ENCODE data around the gene TNXB.
A peak's percentile ranks its signal among the peaks of the same experiment; 100 is the strongest.

Gene TNXB, protein sequence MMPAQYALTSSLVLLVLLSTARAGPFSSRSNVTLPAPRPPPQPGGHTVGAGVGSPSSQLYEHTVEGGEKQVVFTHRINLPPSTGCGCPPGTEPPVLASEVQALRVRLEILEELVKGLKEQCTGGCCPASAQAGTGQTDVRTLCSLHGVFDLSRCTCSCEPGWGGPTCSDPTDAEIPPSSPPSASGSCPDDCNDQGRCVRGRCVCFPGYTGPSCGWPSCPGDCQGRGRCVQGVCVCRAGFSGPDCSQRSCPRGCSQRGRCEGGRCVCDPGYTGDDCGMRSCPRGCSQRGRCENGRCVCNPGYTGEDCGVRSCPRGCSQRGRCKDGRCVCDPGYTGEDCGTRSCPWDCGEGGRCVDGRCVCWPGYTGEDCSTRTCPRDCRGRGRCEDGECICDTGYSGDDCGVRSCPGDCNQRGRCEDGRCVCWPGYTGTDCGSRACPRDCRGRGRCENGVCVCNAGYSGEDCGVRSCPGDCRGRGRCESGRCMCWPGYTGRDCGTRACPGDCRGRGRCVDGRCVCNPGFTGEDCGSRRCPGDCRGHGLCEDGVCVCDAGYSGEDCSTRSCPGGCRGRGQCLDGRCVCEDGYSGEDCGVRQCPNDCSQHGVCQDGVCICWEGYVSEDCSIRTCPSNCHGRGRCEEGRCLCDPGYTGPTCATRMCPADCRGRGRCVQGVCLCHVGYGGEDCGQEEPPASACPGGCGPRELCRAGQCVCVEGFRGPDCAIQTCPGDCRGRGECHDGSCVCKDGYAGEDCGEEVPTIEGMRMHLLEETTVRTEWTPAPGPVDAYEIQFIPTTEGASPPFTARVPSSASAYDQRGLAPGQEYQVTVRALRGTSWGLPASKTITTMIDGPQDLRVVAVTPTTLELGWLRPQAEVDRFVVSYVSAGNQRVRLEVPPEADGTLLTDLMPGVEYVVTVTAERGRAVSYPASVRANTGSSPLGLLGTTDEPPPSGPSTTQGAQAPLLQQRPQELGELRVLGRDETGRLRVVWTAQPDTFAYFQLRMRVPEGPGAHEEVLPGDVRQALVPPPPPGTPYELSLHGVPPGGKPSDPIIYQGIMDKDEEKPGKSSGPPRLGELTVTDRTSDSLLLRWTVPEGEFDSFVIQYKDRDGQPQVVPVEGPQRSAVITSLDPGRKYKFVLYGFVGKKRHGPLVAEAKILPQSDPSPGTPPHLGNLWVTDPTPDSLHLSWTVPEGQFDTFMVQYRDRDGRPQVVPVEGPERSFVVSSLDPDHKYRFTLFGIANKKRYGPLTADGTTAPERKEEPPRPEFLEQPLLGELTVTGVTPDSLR (N-terminal part only)

DNA sequence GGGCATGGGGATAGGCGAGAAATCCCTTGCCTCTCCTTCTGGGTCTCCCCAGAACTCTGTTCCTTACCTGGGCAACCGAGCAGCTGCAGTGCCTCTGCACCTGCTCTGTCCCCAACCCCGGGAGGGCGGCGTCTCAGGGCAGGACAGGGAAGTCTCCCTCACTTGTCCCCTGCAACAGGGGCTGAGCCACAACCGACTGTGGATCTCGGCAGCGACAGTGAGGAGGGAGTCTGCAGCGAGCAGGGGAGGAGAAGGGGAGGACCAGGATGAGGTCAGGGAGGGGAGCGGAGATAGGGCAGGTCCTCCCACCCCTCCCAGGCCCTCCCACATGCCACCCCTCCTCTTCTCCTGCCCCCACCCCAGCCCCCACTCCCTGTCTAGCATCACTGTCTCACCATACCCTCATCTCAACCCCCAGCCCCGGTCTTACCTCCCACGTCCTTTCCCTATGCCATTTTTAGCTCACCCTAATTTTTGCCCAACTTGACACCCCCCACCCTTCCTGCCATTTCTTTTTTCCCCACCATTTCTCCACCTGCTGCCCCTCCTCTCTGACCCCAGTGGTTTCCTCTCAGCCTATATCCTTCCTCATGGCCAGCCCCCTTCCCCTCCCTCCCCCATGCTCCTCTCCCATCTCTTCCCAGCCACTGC is at the start of gene TNXB:
Gene TNXB (minus strand): TSS at position 225 of the 651 bp plus-strand sequence. CDS start 11,140 bp downstream, outside the sequence.
- no peaks in the 10 kb centered on the region for H3K27me3 ChIP-seq (ENCODE audit: low read depth, low read length)
- H3K36me3 ChIP-seq (ENCODE audit: control insufficient read depth in 1 of 2, insufficient read depth in 2 of 2, low read length in 2 of 2) = no peaks in the 10 kb centered on the region
- H3K4me3 ChIP-seq (ENCODE audit: low read depth in 1 of 2, low read length in 2 of 2) = peak within 1 kb of the TSS; percentile 68 to 70
- peak within 1 kb of the TSS; percentile 79 for H3K27ac ChIP-seq (ENCODE audit: low read length)
- peaks cover 14 to 45% of the 10 kb centered on the region in 2 donors for H3K4me1 ChIP-seq (ENCODE audit: control insufficient read depth in 1 of 2, insufficient read depth in 2 of 2, low read length in 2 of 2)
- H3K9me3 ChIP-seq (ENCODE audit: control insufficient read depth in 1 of 2, low read length in 2 of 2) = no peaks in the 10 kb centered on the region

DNA sequence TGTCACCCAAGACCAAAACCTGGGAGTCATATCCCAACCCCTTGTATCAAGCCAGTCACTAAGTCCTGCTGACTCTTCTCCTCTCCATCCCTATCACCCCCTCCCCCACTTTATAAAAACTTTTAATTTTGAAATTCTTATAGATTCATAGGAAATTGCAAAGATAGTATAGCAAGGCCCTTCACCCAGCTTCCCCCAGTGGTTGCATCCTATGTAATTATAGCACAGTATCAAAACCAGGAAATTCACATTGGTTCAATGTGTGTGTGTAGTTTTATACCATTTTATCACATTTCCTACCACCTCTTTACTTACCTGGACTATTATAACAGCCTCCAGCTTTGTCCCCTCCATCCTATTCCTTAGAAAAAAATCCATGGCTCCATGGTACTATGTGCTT is 48.9 kb upstream of the TNXB start:
- peaks cover 0 to 19% of the 10 kb centered on the region in 2 donors for H3K4me1 ChIP-seq (ENCODE audit: control insufficient read depth in 1 of 2, insufficient read depth in 2 of 2, low read length in 2 of 2)
- H3K36me3 ChIP-seq (ENCODE audit: control insufficient read depth in 1 of 2, insufficient read depth in 2 of 2, low read length in 2 of 2) = peaks cover 17 to 39% of the 10 kb centered on the region in 2 donors
- H3K4me3 ChIP-seq (ENCODE audit: low read depth in 1 of 2, low read length in 2 of 2) = no peak overlapping the region
- H3K27ac ChIP-seq (ENCODE audit: low read length) = no peak overlapping the region
- no peaks in the 10 kb centered on the region for H3K27me3 ChIP-seq (ENCODE audit: low read depth, low read length)
- H3K9me3 ChIP-seq (ENCODE audit: control insufficient read depth in 1 of 2, low read length in 2 of 2) = no peaks in the 10 kb centered on the region

DNA sequence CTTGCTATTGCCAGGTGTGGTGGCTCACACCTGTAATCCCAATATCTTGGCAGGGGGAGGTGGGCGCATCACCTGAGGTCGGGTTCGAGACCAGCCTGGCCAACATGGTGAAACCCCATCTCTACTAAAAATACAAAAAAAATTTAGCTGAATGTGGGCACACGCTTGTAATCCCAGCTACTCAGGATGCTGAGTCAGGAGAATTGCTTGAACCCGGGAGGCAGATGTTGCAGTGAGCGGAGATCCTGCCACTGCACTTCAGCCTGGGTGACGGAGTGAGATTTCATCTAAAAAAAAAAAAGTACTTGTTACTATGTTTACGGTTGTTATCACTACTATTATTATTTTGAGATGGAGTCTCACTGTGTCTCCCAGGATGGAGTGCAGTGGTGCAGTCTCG is 47.8 kb upstream of the TNXB start:
- Histone ChIP-seq H3K27ac (ENCODE audit: low read length) (no peak overlapping the region), H3K9me3 (ENCODE audit: control insufficient read depth in 1 of 2, low read length in 2 of 2) (no peaks in the 10 kb centered on the region), H3K27me3 (ENCODE audit: low read depth, low read length) (no peaks in the 10 kb centered on the region), H3K4me3 (ENCODE audit: low read depth in 1 of 2, low read length in 2 of 2) (no peak overlapping the region), H3K36me3 (ENCODE audit: control insufficient read depth in 1 of 2, insufficient read depth in 2 of 2, low read length in 2 of 2) (peaks cover 17 to 29% of the 10 kb centered on the region in 2 donors), H3K4me1 (ENCODE audit: control insufficient read depth in 1 of 2, insufficient read depth in 2 of 2, low read length in 2 of 2) (peaks cover 6 to 30% of the 10 kb centered on the region in 2 donors)

DNA sequence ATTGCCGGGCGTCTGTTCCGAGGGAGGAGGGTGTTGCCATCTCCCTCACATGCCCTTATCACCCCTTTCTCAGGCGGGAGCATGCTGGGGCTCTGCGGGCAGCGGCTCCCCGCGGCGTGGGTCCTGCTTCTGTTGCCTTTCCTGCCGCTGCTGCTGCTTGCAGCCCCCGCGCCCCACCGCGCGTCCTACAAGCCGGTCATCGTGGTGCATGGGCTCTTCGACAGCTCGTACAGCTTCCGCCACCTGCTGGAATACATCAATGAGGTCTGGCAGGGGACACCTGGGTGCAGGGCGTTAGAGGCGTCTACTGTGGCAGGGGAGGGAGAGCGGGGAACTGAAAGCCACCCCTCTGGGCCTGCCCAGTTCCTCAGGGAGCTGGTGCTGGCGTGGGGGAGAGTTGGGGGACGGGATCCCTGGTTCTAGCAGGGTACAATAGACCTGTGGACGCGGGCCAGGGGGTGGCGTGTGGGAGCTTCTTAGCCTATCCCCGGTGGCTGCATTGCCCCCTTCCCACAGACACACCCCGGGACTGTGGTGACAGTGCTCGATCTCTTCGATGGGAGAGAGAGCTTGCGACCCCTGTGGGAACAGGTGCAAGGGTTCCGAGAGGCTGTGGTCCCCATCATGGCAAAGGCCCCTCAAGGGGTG is 45.5 kb upstream of the TNXB start:
- Histone ChIP-seq H3K27ac (ENCODE audit: low read length) (peak overlapping the region; percentile 82), H3K9me3 (ENCODE audit: control insufficient read depth in 1 of 2, low read length in 2 of 2) (no peaks in the 10 kb centered on the region), H3K36me3 (ENCODE audit: control insufficient read depth in 1 of 2, insufficient read depth in 2 of 2, low read length in 2 of 2) (peaks cover 17 to 29% of the 10 kb centered on the region in 2 donors), H3K27me3 (ENCODE audit: low read depth, low read length) (no peaks in the 10 kb centered on the region), H3K4me3 (ENCODE audit: low read depth in 1 of 2, low read length in 2 of 2) (peak overlapping the region; percentile 86 to 93), H3K4me1 (ENCODE audit: control insufficient read depth in 1 of 2, insufficient read depth in 2 of 2, low read length in 2 of 2) (peaks cover 6 to 48% of the 10 kb centered on the region in 2 donors)

DNA sequence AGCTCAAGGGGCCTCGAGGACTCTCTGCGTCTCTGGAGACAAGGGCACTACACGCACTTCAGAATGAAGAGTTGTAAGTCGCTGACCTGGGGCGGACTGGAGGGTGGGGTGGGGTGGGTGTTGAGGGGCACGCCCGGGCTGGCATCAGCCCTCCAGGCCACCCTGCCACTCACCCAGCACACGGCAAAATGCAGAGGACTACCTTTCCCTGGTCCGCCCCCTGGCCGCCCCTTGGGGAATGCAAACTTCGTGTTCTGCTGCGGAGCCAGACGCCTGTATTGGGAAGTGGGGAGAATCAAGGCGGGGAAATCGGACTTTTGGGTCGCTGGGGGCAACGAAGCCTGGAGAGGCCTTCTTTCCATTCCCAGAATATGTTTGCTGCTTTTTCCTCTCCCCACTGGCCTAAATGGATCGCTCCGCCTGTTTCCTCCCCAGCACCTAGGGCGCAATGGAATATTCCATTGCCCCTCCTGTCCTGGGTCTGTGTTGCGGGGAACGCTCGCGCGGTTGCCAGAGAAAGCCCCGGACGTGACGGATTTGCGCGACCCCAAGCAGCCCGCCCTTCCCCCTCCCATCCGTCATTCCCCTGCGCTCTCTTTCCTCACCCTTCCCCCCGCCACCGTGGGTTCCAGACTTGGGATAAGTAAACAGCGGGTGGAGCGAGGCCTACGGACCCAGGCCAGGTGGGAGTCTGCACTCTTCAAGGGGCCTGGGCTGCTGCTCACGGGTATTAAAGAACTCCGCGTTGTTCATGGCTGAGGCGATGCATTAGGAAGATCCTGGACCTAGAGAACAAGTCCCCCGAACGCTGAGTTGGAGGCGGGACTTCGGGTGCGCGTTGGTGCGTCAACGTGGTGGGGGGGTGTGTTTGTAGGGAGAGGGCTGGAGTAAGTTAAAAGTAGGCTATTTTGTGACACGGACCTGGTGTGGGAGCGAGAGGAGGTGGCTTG is 44.7 kb upstream of the TNXB start, which contains the start of gene PPT2:
Gene PPT2 (plus strand): TSS at position 578 of the 950 bp plus-strand sequence. CDS start 454 bp downstream, outside the sequence.
- peak within 1 kb of the TSS; percentile 82 for H3K27ac ChIP-seq (ENCODE audit: low read length)
- H3K36me3 ChIP-seq (ENCODE audit: control insufficient read depth in 1 of 2, insufficient read depth in 2 of 2, low read length in 2 of 2) = peaks cover 17 to 32% of the 10 kb centered on the region in 2 donors
- no peaks in the 10 kb centered on the region for H3K9me3 ChIP-seq (ENCODE audit: control insufficient read depth in 1 of 2, low read length in 2 of 2)
- no peaks in the 10 kb centered on the region for H3K27me3 ChIP-seq (ENCODE audit: low read depth, low read length)
- H3K4me3 ChIP-seq (ENCODE audit: low read depth in 1 of 2, low read length in 2 of 2) = peak within 1 kb of the TSS; percentile 86 to 93
- H3K4me1 ChIP-seq (ENCODE audit: control insufficient read depth in 1 of 2, insufficient read depth in 2 of 2, low read length in 2 of 2) = peaks cover 6 to 48% of the 10 kb centered on the region in 2 donors

DNA sequence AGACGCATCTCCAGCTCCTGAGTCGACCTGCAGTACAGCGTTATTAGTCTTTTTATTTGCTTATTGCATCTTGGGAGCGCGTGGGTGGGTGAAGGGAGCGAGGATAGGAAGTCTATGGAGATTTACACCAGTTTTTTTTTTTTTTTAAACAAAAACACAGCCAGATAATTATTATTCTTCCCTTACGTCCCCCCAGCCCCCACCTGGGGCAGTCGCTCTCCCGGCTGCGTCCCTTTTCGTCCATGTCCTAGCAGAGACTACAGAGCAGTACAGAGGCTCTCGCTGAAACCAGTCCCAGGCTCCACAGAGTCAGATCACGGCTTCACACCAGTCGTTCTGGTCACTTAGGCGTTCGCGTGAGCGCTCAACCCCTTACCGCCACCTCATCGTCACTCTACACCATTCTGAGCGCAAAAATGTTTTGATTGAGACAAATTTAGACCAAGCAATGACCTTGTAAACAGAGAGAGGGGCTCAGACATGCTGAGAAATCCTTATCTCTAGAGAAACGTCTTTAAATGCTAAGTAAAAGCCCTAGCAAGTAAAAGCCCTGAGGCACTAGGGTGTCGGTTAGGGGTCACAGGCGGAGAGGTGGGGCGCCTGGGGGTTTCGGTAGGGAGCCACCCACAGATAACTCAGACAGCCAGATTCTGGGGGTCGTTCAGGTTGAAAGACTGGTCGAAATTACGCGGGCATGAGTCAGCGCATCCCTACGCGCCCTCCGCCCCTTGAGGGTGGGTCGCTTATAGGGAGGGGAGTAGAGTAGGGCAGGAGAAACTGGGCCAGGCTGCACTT is 43.8 kb upstream of the TNXB start:
- Histone ChIP-seq H3K36me3 (ENCODE audit: control insufficient read depth in 1 of 2, insufficient read depth in 2 of 2, low read length in 2 of 2) (peaks cover 12 to 27% of the 10 kb centered on the region in 2 donors), H3K27ac (ENCODE audit: low read length) (peak overlapping the region; percentile 82), H3K4me1 (ENCODE audit: control insufficient read depth in 1 of 2, insufficient read depth in 2 of 2, low read length in 2 of 2) (peaks cover 6 to 48% of the 10 kb centered on the region in 2 donors), H3K9me3 (ENCODE audit: control insufficient read depth in 1 of 2, low read length in 2 of 2) (no peaks in the 10 kb centered on the region), H3K4me3 (ENCODE audit: low read depth in 1 of 2, low read length in 2 of 2) (peak overlapping the region; percentile 86 to 93), H3K27me3 (ENCODE audit: low read depth, low read length) (peaks cover 2% of the 10 kb centered on the region)

DNA sequence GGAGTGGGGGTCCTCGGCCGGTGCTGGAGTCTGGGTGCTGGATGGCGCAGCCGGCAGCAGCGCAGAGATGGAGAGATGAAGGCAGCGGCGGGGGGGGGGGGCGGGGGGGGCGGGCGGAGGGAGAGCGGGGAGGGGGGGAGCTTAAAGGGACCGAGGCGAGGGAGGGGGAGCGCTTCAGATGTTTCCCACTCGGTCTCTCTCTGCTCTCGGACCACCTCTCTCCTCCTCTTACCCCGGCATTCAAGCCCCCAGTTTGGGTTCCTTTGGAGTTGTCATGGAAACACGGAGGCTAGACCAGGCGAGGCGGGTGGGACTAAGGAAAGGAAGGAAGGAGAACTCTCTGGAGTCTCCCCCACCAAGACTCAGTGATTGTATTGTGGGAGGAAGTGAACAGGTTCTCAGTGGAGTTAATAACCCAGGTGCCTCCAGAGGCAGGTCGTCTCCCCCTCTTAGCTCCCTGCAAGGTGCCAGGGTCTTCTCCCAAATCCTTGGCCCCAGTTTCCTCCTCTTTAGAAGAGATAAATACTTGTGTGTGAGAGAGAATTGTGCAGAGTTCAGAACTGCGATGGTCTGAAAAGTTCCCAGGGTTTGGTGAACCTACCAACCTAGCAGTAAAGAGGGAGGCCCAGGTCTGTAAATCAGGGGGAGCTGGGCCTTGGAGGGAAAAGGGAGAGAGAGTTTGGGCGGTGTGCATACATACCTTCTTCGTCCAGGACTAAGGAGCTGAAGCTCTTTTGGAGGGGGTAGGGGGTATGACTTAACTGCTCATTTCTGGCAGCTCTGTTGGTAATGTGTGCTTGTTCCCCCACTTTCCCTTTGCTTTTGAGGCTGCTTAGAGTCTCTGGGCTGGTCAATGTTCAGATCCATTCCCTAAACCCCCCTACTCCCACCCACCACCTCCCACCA is 43.0 kb upstream of the TNXB start, which contains the start of gene PRRT1:
Gene PRRT1 (minus strand): TSS at position 77 of the 906 bp plus-strand sequence. CDS start 112 bp downstream, outside the sequence.
- Histone ChIP-seq H3K36me3 (ENCODE audit: control insufficient read depth in 1 of 2, insufficient read depth in 2 of 2, low read length in 2 of 2) (peaks cover 5 to 18% of the 10 kb centered on the region in 2 donors), H3K27ac (ENCODE audit: low read length) (peak within 1 kb of the TSS; percentile 82), H3K9me3 (ENCODE audit: control insufficient read depth in 1 of 2, low read length in 2 of 2) (no peaks in the 10 kb centered on the region), H3K4me3 (ENCODE audit: low read depth in 1 of 2, low read length in 2 of 2) (peak within 1 kb of the TSS; percentile 86 to 93), H3K4me1 (ENCODE audit: control insufficient read depth in 1 of 2, insufficient read depth in 2 of 2, low read length in 2 of 2) (peaks cover 6 to 48% of the 10 kb centered on the region in 2 donors), H3K27me3 (ENCODE audit: low read depth, low read length) (peaks cover 3% of the 10 kb centered on the region)

DNA sequence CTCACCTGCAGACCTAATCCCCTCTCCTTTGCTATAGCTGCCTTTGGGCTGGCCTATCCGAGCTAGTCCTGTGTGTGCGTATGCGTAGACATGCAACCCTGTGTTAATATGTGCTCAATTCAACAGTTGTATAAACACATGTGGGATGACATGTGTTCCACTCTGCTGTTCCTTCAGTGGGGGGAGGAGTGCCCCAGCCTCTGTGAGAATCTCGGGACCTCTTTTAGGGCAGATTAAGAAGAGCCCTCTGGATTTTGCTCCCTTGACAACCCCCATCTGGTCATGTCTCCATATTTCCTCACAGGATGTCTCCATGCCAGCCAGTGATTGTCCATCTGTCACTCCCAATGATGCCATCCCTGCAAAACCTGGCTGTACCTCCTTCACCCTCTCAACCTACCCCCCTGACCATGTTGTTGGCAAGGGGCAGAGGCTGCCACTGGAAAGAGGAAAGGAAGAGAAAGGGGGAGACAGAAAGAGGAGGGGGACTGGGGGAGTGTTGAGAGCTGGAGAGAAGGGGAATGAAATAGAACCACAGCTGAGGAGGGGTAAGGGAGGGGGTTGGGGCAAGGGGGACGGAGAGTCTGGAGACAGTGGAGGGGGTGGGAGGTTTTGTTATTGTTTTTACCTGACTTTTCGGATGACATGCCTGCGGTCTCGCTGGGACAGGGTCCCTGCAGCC is 42.2 kb upstream of the TNXB start:
- no peaks in the 10 kb centered on the region for H3K9me3 ChIP-seq (ENCODE audit: control insufficient read depth in 1 of 2, low read length in 2 of 2)
- H3K36me3 ChIP-seq (ENCODE audit: control insufficient read depth in 1 of 2, insufficient read depth in 2 of 2, low read length in 2 of 2) = peaks cover 2 to 10% of the 10 kb centered on the region in 2 donors
- H3K27ac ChIP-seq (ENCODE audit: low read length) = no peak overlapping the region
- H3K4me1 ChIP-seq (ENCODE audit: control insufficient read depth in 1 of 2, insufficient read depth in 2 of 2, low read length in 2 of 2) = peaks cover 6 to 48% of the 10 kb centered on the region in 2 donors
- peaks cover 3% of the 10 kb centered on the region for H3K27me3 ChIP-seq (ENCODE audit: low read depth, low read length)
- peak overlapping the region; percentile 68 to 93 for H3K4me3 ChIP-seq (ENCODE audit: low read depth in 1 of 2, low read length in 2 of 2)
